OCI-LY7 (cell line): ENCODE data around the gene ZMYND15.

Source experiments
- EZH2phosphoT487 ChIP-seq: fragments of 200-600 bp; sonication (generic); IDR thresholded peaks from 2 replicates; pipeline ENCODE4 v1.6.1; 2018; ENCODE audit warnings: low read depth, borderline replicate concordance, mild to moderate bottlenecking, mixed run types, antibody characterized with exemption, low read length, moderate library complexity, mixed read lengths
- TF ChIP-seq, protein P1 (sequence below): fragments of 200-600 bp; sonication (generic); conservative IDR thresholded peaks from 2 replicates; pipeline ENCODE4 v1.5.1; 2014; ENCODE audit warnings: mild to moderate bottlenecking, antibody characterized with exemption, low read length, moderate library complexity, mixed read lengths

DNA sequence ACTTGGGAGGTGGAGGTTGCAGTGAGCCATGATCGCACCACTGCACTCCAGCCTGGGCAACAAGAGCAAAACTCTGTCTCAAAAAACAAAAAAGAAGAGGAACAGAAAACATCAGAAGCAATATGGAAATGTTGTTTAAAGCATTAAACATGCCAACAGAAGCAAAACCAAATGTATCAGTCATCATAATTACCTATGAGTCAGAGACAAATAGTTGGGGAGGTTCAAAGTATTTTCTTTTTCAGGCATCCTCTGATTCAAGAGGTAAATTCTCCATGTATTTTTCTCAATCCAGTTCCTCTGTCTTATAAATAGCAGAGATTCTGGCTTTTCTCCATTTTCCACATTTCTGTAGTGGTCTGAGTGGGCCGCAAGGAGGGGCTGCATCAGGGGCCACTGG, 30.0 kb downstream of the ZMYND15 start:
- TF ChIP-seq, protein P1, sequence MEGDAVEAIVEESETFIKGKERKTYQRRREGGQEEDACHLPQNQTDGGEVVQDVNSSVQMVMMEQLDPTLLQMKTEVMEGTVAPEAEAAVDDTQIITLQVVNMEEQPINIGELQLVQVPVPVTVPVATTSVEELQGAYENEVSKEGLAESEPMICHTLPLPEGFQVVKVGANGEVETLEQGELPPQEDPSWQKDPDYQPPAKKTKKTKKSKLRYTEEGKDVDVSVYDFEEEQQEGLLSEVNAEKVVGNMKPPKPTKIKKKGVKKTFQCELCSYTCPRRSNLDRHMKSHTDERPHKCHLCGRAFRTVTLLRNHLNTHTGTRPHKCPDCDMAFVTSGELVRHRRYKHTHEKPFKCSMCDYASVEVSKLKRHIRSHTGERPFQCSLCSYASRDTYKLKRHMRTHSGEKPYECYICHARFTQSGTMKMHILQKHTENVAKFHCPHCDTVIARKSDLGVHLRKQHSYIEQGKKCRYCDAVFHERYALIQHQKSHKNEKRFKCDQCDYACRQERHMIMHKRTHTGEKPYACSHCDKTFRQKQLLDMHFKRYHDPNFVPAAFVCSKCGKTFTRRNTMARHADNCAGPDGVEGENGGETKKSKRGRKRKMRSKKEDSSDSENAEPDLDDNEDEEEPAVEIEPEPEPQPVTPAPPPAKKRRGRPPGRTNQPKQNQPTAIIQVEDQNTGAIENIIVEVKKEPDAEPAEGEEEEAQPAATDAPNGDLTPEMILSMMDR = no peak
- no peak for TF ChIP-seq EZH2phosphoT487
